GM18508 (cell line): ENCODE data around the gene TMTC1.

Source experiments
- ATAC-seq: cut with Tn5 transposase; IDR thresholded peaks from one replicate; pipeline ENCODE4 v1.9.1; 2021; ENCODE audit warnings: moderate number of reproducible peaks; ENCODE audit not compliant: insufficient read depth, unreplicated experiment

The TMTC1 gene

DNA sequence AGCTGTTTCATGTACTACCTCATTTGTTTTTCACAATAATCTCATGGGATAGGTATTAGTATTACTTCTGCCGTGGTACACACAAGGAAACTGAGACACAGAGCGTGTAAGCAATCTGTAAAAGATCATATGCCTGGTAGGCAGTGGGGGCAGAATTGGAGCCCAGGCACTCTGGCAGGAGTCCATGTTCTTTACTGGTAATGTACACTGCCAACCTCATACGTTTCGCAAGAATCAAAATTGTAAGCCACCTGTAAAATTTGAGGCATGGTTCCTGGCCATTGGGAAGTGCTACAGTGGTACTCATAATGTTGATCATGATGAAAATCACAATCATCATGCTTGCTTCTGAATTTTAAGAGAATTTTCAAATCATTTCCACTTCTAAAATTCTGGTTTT, 40.7 kb downstream of the TMTC1 start:
- no peak for ATAC-seq

GRCh38 chr12:29742646-29743045, 41.1 kb downstream of the TMTC1 start:
- no peak for ATAC-seq

GRCh38 chr12:29741342-29742241, 42.1 kb downstream of the TMTC1 start:
- no peak for ATAC-seq

GRCh38 chr12:29739279-29739991, 44.3 kb downstream of the TMTC1 start:
- no peak for ATAC-seq

GRCh38 chr12:29738365-29738764, 45.4 kb downstream of the TMTC1 start:
- ATAC-seq = no peak

DNA sequence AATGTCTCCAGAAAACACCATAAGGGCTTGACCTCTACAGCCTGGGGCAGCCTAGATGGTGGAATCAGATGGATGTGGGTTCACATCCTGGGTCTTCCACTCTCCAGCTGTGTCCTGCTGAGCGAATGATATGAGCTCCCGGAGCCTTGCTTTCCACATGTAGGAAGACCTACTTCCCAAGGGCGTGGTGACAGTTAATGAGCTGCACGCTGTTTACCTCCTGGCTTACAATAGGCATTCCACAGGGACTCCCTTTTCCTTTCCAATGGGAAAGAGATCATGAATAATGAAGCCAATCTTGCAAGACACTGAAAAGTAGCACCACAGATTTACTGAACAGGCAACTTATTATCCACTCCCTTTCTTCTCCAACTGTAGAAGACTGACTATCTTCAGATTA, 46.1 kb downstream of the TMTC1 start:
- no peak for ATAC-seq

DNA sequence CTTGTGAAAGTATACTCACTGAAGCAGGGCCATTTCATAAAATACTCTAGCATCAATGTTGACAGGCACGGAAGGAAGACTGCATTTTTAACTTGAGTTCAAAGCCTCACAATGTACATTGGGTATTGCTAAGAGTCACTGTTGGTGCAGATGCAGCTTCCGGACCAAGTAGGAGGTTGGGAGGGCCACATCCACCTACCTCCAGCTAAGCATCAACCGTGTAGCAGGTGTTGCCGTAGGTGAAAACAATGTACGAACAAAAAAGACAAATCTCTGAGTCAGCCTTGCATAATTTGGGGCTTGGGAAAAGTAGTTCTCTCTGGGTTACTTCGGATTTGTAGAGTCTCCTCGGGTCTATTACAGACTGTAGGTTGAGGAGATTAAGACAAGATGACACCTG, 48.1 kb downstream of the TMTC1 start:
- ATAC-seq = no peak

DNA sequence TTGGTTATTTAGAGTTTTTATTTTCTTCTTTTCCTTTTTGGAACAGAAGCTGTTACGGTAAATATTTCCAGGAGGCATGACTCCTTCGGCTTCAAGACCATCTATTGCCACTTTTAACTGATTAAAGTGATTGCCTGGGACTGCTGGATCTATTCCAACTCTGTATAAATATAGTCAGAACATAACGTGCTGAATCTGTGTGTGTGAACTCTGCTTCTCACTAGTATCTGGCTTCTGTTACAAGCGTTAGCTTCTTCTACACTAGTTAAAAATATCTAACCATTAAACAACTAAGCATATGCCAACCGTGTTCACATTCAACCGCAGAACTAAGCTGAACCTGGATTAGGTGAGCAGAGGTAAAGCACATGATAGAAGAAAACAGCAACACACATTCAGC, 49.0 kb downstream of the TMTC1 start:
- ATAC-seq = no peak

DNA sequence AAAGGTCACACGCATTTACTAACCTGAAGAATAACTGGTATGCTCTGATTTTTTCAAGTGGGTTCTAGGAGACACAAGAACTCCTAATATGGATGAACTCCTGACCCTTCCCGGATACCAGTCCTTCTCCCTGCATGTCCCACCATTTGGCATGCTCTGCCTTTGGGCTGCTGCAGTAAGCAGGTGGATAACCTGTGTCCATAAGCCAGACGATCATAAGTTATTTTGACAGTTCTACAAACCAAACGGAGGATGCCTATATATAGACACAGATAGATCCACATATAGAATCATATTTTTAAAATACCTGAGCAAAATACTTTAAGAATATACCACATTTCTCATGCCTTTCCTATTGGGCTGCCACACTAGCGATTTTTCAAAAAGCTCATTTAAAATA, 49.4 kb downstream of the TMTC1 start:
- no peak for ATAC-seq

- ATAC-seq = no peak
These were observed 50.2 kb downstream of the TMTC1 start for GRCh38 chr12:29733501-29733900.

- ATAC-seq = no peak
These were observed 50.7 kb downstream of the TMTC1 start for GRCh38 chr12:29733060-29733459.

DNA sequence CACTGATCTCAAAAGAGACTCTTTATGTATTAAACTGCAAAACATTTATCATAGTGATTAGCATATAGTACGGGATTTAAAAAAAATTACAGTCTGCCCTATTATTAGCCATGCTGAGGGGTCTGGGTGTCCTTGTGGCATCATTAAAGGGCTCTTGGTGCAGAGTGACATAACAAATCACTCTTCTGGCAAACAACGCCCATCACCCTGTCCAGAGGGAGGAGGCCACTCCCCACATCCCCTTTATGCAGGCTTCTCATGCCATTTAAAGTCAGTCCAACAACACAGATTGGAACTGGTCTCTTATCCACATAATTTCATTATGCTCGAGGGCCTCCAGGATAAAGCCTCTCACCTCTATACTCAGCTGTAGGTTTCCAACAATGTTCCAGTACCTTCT, 51.1 kb downstream of the TMTC1 start:
- ATAC-seq = no peak

- ATAC-seq = no peak
These were observed 51.6 kb downstream of the TMTC1 start for GRCh38 chr12:29732191-29732590.

- no peak for ATAC-seq
These were observed 52.2 kb downstream of the TMTC1 start for GRCh38 chr12:29731591-29731990.

GRCh38 chr12:29730481-29730880, 53.3 kb downstream of the TMTC1 start:
- no peak for ATAC-seq

DNA sequence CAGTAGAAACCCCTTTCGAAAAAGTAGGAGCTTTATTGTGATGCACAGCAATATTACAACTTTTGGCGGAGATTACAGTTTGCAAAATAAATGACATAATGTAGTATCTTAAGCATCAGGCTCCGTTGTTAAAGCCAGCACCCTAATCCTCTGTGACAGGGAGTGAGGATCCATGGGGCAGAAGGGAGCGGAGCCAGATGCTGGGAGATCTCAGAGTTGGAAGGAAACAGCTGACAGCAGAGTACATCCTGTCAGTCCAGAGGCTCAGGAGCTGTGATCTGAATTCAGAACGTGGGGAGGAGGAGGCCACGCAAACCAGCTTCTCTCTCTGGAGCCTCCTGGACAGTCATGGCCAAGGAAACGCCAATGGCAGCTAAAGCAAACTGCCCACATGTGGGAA, 55.7 kb downstream of the TMTC1 start:
- ATAC-seq = no peak

DNA sequence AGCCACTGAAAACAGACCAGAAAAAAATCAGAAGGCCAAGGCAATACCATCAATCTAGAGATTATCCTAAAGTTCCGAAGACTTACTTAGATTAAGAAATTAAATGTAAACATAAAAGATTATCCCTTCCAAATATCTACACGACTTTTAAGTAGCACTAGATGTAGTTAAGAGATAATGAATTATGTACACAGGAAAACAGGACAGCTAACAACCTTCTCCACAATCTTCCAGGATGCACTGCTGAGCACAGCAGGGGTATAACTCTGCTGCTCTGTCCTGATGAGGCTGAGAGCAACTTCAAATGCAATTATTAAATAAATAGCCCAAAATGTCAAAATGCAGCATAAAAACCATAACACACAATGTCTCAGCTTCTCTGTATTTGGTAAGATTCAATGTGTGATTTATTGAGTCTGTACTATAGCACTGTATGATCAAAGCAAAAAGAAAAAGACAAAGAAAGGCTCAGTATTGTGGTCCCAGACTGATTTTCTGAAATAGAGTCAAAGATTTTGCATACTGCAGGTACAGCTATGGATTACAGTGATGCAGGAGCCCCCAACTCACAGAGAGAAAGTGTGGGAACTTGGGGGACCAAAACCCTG, 56.9 kb downstream of the TMTC1 start:
- no peak for ATAC-seq

DNA sequence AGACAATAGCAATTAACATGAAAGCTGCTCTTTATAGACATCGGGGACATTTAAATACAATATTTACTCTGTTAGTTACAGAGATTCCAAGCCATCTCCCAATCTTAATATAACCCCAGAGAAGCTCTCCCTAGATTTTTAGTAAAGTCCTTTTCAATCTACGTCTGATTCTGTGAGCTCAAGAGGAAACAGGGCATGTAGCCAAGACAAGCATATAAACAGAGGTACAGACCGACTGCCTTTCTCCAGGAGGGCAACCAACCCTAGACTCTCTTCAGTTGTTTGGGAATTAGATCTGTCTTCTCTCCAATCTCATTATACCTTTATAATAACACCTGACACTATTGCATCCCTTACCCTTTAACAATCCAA, 57.4 kb downstream of the TMTC1 start:
- no peak for ATAC-seq

GRCh38 chr12:29725587-29726320, 58.0 kb downstream of the TMTC1 start:
- no peak for ATAC-seq

GRCh38 chr12:29722164-29722563, 61.6 kb downstream of the TMTC1 start:
- no peak for ATAC-seq

- no peak for ATAC-seq
These were observed 64.4 kb downstream of the TMTC1 start for GRCh38 chr12:29719381-29719780.
